HG03175 (cell line): Measurements from ENCODE around the gene CACNA1I.

Experiments
- ATAC-seq: cut with Tn5 transposase; IDR thresholded peaks from one replicate; pipeline ENCODE4 v1.9.1; 2021; ENCODE audit warnings: mild to moderate bottlenecking, moderate library complexity; ENCODE audit not compliant: unreplicated experiment

CACNA1I gene

GRCh38 chr22:39664485-39665200 lies 94.1 kb downstream of the CACNA1I start:
- no peak for ATAC-seq

GRCh38 chr22:39665229-39665628 lies 94.7 kb downstream of the CACNA1I start:
- ATAC-seq = no peak

GRCh38 chr22:39665661-39666431 lies 95.3 kb downstream of the CACNA1I start:
- no peak for ATAC-seq

- no peak for ATAC-seq
Measured at GRCh38 chr22:39666495-39666894, 95.9 kb downstream of the CACNA1I start.

GRCh38 chr22:39666926-39667325 lies 96.4 kb downstream of the CACNA1I start:
- no peak for ATAC-seq

- no peak for ATAC-seq
Measured at GRCh38 chr22:39669432-39669831, 98.9 kb downstream of the CACNA1I start.

GRCh38 chr22:39671936-39672335 lies 101.4 kb downstream of the CACNA1I start:
- no peak for ATAC-seq

GRCh38 chr22:39674536-39674935 lies 104.0 kb downstream of the CACNA1I start:
- ATAC-seq = no peak

GRCh38 chr22:39675947-39676346 lies 105.4 kb downstream of the CACNA1I start:
- ATAC-seq = no peak

GRCh38 chr22:39677967-39678366 lies 107.4 kb downstream of the CACNA1I start:
- ATAC-seq = no peak

- ATAC-seq = no peak
Measured at GRCh38 chr22:39678862-39679490, 108.4 kb downstream of the CACNA1I start.

GRCh38 chr22:39679652-39680051 lies 109.1 kb downstream of the CACNA1I start:
- ATAC-seq = no peak

GRCh38 chr22:39680486-39680885 lies 109.9 kb downstream of the CACNA1I start:
- ATAC-seq = no peak

- ATAC-seq = no peak
Measured at GRCh38 chr22:39681038-39681861, 110.7 kb downstream of the CACNA1I start.

- no peak for ATAC-seq
Measured at GRCh38 chr22:39682994-39683393, 112.4 kb downstream of the CACNA1I start.

GRCh38 chr22:39683639-39684038 lies 113.1 kb downstream of the CACNA1I start:
- no peak for ATAC-seq

- ATAC-seq = no peak
Measured at GRCh38 chr22:39684702-39685281, 114.2 kb downstream of the CACNA1I start.

- ATAC-seq = no peak
Measured at GRCh38 chr22:39685336-39686177, 115.0 kb downstream of the CACNA1I start.

- ATAC-seq = no peak
Measured at GRCh38 chr22:39686178-39686620, 115.6 kb downstream of the CACNA1I start.
